Neural cell (in vitro differentiated cells): ENCODE measurements around the gene RPL39L. TPM values are rescaled to one million over a fixed set of nuclear protein-coding genes. Genes with fewer than 3 reads are reported as not detected.

Experiments
- H2AFZ ChIP-seq: fragments of 200-600, 300-800 bp; sonication (generic), shearing (Covaris generic); 2 replicates; pipeline ENCODE4 v1.6.0; 2014; ENCODE audit warnings: low read depth, mild to moderate bottlenecking, antibody characterized with exemption, low read length, moderate library complexity
- H3F3A ChIP-seq: fragments of 200-600 bp; shearing (Covaris generic); 2 replicates; pipeline ENCODE4 v1.6.1; 2016; ENCODE audit warnings: mild to moderate bottlenecking, moderate library complexity, mixed read lengths, antibody characterized with exemption, low read length; ENCODE audit not compliant: insufficient read depth, poor library complexity, severe bottlenecking
- H3K27ac ChIP-seq: fragments of 200-600, 300-800 bp; sonication (generic), shearing (Covaris generic); 2 replicates; pipeline ENCODE4 v1.5.1; 2014; ENCODE audit warnings: mild to moderate bottlenecking, low read length, moderate library complexity
- H3K27me3 ChIP-seq: fragments of 300-800, 200-600 bp; sonication (generic), shearing (Covaris generic); 2 replicates; pipeline ENCODE4 v1.6.0; 2014; ENCODE audit warnings: mild to moderate bottlenecking, low read depth, low read length, moderate library complexity; ENCODE audit not compliant: insufficient read depth
- H3K36me3 ChIP-seq: fragments of 300-800, 200-600 bp; sonication (generic), shearing (Covaris generic); 2 replicates; pipeline ENCODE4 v1.5.1; 2014; ENCODE audit warnings: mild to moderate bottlenecking, antibody characterized with exemption, low read length, moderate library complexity; ENCODE audit not compliant: insufficient read depth
- H3K4me2 ChIP-seq: fragments of 300-800, 200-600 bp; sonication (generic), shearing (Covaris generic); 2 replicates; pipeline ENCODE4 v1.6.0; 2014; ENCODE audit warnings: mild to moderate bottlenecking, low read length
- H3K4me3 ChIP-seq: fragments of 300-800, 200-600 bp; sonication (generic), shearing (Covaris generic); 2 replicates; pipeline ENCODE4 v1.5.1; 2014; ENCODE audit warnings: mild to moderate bottlenecking, low read length, moderate library complexity
- H3K79me2 ChIP-seq: fragments of 200-600 bp; shearing (Covaris generic); replicated peaks from 2 replicates; pipeline ENCODE4 v1.6.0; 2014; ENCODE audit warnings: mild to moderate bottlenecking, low read length, moderate library complexity; ENCODE audit not compliant: insufficient read depth
- H3K9ac ChIP-seq: fragments of 300-800, 200-600 bp; sonication (generic), shearing (Covaris generic); 2 replicates; pipeline ENCODE4 v1.6.1; 2016; ENCODE audit warnings: mild to moderate bottlenecking, low read length, mixed read lengths
- H3K9me2 ChIP-seq: fragments of 200-600 bp; shearing (Covaris generic); 2 replicates; pipeline ENCODE4 v1.6.1; 2016; ENCODE audit warnings: mild to moderate bottlenecking, low read length, mixed read lengths; ENCODE audit not compliant: insufficient read depth
- H3K9me3 ChIP-seq: fragments of 200-600, 300-800 bp; sonication (generic), shearing (Covaris generic); 2 replicates; pipeline ENCODE4 v1.6.1; 2016; ENCODE audit warnings: mild to moderate bottlenecking, mixed run types, low read length, moderate library complexity, mixed read lengths
- H4K20me1 ChIP-seq: fragments of 200-600 bp; shearing (Covaris generic); 2 replicates; pipeline ENCODE4 v1.6.1; 2016; ENCODE audit warnings: mild to moderate bottlenecking, mixed run types; ENCODE audit not compliant: insufficient read depth
- CTCF ChIP-seq: fragments of 450-650 bp; IDR thresholded peaks from 2 replicates; pipeline ENCODE4 v1.5.1; 2014; ENCODE audit warnings: antibody characterized with exemption, mild to moderate bottlenecking, moderate library complexity; ENCODE audit not compliant: poor library complexity, severe bottlenecking
- EP300 ChIP-seq: fragments of 450-650 bp; conservative IDR thresholded peaks from 2 replicates; pipeline ENCODE4 v1.6.1; 2014; ENCODE audit warnings: antibody characterized with exemption, mild to moderate bottlenecking, moderate library complexity; ENCODE audit not compliant: poor library complexity, severe bottlenecking
- EZH2 ChIP-seq: fragments of 200-600, 300-800 bp; shearing (Covaris generic), sonication (generic); IDR thresholded peaks from 2 replicates; pipeline ENCODE4 v1.6.1; 2014; ENCODE audit warnings: antibody characterized with exemption, low read length, borderline replicate concordance, mild to moderate bottlenecking; ENCODE audit not compliant: insufficient read depth, poor library complexity, severe bottlenecking
- MXI1 ChIP-seq: fragments of 450-650 bp; conservative IDR thresholded peaks from 2 replicates; pipeline ENCODE4 v1.6.1; 2014; ENCODE audit warnings: antibody characterized with exemption, mild to moderate bottlenecking; ENCODE audit not compliant: poor library complexity, severe bottlenecking
- POLR2AphosphoS5 ChIP-seq: IDR thresholded peaks from 2 replicates; pipeline ENCODE4 v1.6.1; 2012
- RAD21 ChIP-seq: fragments of 450-650 bp; conservative IDR thresholded peaks from 2 replicates; pipeline ENCODE4 v1.6.1; 2014; ENCODE audit warnings: antibody characterized with exemption, mild to moderate bottlenecking, moderate library complexity
- REST ChIP-seq: IDR thresholded peaks from 2 replicates; pipeline ENCODE4 v1.6.1; 2012; ENCODE audit warnings: borderline replicate concordance
- SMC3 ChIP-seq: fragments of 450-650 bp; conservative IDR thresholded peaks from 2 replicates; pipeline ENCODE4 v1.6.1; 2014; ENCODE audit warnings: antibody characterized with exemption, mild to moderate bottlenecking, moderate library complexity; ENCODE audit not compliant: poor library complexity
- TAF1 ChIP-seq: IDR thresholded peaks from 2 replicates; pipeline ENCODE4 v1.6.1; 2012; ENCODE audit warnings: low read depth
- polyA plus RNA-seq: library from polyadenylated mRNA; depleted of rRNA; stranded (reverse); fragments of >200 nt; gene quantifications from 2 replicates; pipeline ENCODE4 v1.2.3, GENCODE V29; 2014

Gene RPL39L
- polyA plus RNA-seq, 1 donor from 2014 or later, result 19.9 TPM

GRCh38 chr3:187183210-187183862 is 44.0 kb upstream of the RPL39L start:
- Histone ChIP-seq H3K9me2 (no peaks in the 10 kb centered on the region), H3F3A (no peaks in the 10 kb centered on the region), H3K79me2 (no peaks in the 10 kb centered on the region), H3K9ac (no peak overlapping the region), H3K9me3 (no peaks in the 10 kb centered on the region), H3K4me3 (no peak overlapping the region), H3K4me2 (no peak overlapping the region), H2AFZ (no peak overlapping the region), H3K27me3 (no peaks in the 10 kb centered on the region), H3K36me3 (no peaks in the 10 kb centered on the region), H3K27ac (no peak overlapping the region), H4K20me1 (no peaks in the 10 kb centered on the region)
- TF ChIP-seq TAF1 (no peak), CTCF (no peak), EZH2 (no peak), EP300 (no peak), MXI1 (no peak), SMC3 (no peak), REST (no peak), POLR2AphosphoS5 (no peak)

- Histone ChIP-seq H3K4me2 (no peak overlapping the region), H3K36me3 (no peaks in the 10 kb centered on the region), H3K27ac (no peak overlapping the region), H3K27me3 (no peaks in the 10 kb centered on the region), H4K20me1 (no peaks in the 10 kb centered on the region), H3K9me2 (no peaks in the 10 kb centered on the region), H3F3A (no peaks in the 10 kb centered on the region), H3K9ac (no peak overlapping the region), H2AFZ (no peak overlapping the region), H3K4me3 (no peak overlapping the region), H3K79me2 (no peaks in the 10 kb centered on the region), H3K9me3 (no peaks in the 10 kb centered on the region)
- TF ChIP-seq EZH2, result no peak
- no peak for TF ChIP-seq TAF1
- TF ChIP-seq CTCF, result no peak
- TF ChIP-seq RAD21, result no peak
- no peak for TF ChIP-seq EP300
- TF ChIP-seq POLR2AphosphoS5, result no peak
Observed at GRCh38 chr3:187181454-187182170, 42.3 kb upstream of the RPL39L start.
